ENCODE results near the gene RAB11FIP4.

The RAB11FIP4 gene

GRCh38 chr17:31530391-31530985 lies 139.0 kb downstream of the RAB11FIP4 start:
- no peak for DNase-seq

- DNase-seq = no peak
These were observed 140.0 kb downstream of the RAB11FIP4 start for GRCh38 chr17:31531336-31531980.

DNA sequence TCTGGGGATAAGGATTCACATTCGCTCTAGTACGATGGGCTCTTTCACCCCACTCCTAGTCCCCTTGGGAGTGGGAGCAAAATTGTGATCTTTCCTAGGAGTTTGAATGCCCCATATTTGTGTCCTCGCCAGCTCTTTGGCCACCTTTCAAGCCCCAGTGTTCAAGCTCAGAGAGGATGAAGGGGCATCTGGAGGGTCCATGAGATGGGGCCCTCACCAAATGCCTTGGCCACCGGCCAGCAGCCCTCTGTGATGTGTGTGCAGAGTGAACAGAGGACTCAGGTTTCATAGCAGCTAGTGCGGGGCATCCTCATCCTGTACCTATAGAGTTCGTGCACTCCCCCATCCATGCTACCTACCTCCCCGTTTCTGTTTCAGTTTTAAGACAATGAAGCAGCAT lies 140.6 kb downstream of the RAB11FIP4 start:
- no peak for DNase-seq

DNA sequence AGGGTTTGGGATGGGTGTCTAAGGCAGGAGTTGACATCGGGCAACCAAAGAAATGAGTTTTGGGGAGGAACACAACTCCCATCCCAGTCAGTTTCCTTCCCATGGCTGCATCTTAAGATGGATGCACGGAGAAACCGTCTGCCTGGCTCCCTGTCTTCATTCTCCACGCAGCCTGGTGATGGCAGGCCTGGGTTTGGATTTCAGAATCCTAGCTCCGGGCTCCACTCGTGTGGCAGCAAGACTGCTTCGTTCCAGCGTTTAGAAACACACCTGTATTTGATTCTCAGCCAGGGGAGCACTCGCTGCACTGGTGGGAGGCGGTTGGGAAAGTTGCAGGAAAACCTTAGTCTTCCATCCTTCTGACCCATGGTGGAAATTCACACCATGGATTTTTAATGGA lies 141.1 kb downstream of the RAB11FIP4 start:
- DNase-seq = no peak

DNA sequence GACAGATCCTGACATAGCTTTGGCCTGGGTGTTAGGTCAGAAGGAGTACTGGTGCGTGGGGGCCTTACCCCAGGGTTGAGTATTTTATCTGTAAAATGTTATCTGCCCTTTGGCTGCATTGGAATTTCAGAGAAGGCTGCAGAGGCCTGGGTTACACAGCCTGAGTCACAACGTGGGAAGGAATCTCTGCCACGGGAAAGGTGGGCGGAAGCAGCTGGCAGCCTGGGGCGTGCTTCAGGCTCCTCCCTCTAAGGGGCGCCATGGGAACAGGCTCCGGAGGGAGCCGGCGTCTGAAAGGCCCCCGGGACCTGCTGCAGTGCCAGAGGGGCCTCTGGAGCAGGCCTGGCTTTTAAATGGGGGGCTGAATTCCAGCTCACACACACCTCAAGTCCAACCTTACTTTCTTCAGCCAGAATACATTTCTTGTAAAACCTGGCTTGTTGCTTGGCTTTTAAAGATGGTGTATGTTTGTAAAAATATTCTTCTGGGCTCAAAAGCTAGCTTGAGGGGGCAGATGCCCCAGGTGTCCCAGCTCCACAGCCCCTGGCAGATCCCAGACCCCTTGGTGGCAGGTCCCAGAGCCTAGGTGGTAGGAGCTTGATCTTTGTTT lies 142.2 kb downstream of the RAB11FIP4 start:
- no peak for DNase-seq

DNA sequence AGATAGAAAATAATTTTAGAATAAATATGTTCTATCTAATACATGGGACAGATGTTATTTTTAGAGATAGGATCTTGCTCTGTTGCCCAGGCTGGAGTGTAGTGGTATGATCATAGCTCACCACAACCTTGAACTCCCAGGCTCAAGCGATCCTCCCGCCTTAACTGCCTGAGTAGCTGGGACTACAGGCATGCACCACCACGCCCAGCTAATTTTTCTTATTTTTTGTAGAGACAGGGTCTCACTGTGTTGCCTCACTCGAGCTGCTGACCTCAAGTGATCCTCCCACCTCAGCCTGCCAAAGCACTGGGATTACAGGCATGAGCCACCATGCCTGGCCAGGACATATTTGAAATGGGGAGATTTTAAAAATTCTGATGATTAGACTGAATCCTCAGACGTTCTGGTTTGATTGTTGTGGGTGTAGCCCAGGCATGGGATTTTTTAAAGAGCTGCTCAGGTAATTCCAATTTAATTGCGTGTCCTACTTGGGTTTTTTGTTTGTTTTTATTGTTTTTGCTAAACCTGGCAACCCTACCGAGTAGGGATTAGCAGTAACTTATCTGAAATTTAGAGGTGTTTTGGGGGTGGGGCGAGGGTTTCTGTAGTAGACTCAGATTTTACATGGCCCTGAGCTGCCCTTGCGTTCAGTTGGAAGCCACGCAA lies 142.9 kb downstream of the RAB11FIP4 start:
- no peak for DNase-seq

GRCh38 chr17:31535581-31535981 lies 144.1 kb downstream of the RAB11FIP4 start:
- DNase-seq = no peak

- DNase-seq = no peak
These were observed 145.0 kb downstream of the RAB11FIP4 start for GRCh38 chr17:31536451-31536850.

DNA sequence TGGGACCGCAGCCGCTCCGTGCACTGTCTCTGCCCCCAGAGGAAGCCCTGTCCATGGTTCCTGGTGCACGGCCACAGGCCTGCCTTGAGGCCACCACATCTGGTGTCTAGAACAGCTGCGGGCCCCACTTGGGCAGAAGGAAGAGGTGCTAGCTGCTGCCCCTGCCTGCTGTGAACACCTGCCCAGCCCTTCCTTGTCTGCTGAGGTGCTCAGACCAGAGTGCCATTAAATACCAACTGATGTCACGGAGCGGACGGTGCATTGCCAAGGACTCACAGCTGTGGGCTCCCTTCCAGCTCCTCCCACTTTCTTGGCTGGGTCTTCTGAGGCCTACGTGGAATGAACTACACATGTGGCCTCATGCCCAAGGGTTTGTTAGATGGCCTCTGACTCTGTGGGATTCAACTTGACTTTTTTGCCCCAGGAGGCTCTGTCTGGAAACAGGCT lies 146.1 kb downstream of the RAB11FIP4 start:
- no peak for DNase-seq

GRCh38 chr17:31538080-31538762 lies 146.7 kb downstream of the RAB11FIP4 start:
- DNase-seq = no peak

DNA sequence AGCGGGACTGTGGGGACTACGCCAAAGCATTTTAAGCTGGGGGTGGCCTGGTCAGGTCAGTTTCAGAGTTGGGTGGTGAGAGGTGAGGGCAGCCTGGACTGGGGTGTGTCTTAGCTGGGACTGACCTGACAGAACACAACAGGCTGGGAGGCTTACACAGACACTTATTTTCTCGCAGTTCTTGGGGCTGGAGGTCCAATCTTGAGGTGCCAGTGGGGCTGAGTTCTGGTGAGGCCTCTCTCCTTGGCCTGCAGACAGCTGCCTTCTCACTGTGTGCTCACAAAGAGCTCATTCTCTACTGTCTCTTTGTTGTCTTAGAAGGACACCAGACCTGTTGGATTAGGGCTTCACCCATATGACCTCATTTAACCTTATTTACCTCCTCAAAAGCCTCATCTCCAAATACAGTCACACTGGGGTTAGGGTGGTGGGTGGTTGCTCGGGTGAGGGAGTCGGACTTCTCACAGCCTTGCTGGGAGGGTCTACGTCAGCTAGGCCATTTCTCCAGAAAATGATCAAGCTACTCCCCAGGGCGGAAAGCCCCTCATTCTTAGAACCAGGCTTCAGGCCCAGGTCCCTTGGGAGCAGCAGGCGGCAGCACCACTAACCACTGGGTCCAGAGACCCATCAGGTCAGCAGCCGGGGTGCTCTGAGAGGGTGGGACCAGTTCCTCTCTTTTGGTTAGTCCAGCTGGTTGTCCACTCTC lies 149.3 kb downstream of the RAB11FIP4 start:
- no peak for DNase-seq

- DNase-seq = no peak
These were observed 150.1 kb downstream of the RAB11FIP4 start for GRCh38 chr17:31541559-31541958.

GRCh38 chr17:31544186-31544585 lies 152.7 kb downstream of the RAB11FIP4 start:
- no peak for DNase-seq

DNA sequence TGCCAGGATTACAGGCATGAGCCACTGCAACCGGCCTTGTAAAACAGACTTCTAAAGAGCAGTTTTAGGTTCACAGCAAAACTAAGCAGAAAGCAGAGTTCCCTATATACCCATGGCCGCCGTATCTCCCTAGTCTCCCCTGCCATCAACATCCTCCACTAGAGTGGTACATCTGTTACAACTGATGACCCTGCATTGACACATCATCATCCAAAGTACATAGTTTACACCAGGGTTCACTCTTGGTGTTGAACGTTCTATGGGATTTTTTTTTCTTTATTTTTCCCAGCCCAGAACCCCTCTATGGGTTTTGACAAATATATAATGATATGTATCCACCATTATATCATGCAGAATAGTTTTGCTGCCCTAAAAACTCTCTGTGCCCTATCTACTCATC lies 155.2 kb downstream of the RAB11FIP4 start:
- no peak for DNase-seq

GRCh38 chr17:31548709-31549108 lies 157.2 kb downstream of the RAB11FIP4 start:
- no peak for DNase-seq

DNA sequence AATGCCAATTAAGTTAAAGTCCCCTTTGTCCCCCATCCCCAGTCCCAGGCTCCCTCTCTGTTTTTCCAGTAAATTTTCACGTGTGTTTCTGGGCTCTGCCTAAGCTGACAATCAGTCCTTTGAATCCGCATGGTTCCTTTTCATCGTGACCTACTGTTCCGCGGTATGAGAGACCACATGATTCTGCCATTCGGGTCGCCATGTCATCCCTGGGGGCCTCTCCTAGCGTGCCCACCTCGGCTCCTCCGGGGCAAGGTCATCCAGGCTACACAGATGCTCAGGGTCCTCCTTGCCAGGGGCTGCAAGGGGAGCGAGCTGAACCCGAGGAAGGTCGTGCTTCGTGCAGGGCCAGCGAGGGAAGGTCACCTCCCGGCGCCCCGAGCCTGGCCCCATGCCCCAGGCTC lies 157.6 kb downstream of the RAB11FIP4 start:
- DNase-seq = no peak

DNA sequence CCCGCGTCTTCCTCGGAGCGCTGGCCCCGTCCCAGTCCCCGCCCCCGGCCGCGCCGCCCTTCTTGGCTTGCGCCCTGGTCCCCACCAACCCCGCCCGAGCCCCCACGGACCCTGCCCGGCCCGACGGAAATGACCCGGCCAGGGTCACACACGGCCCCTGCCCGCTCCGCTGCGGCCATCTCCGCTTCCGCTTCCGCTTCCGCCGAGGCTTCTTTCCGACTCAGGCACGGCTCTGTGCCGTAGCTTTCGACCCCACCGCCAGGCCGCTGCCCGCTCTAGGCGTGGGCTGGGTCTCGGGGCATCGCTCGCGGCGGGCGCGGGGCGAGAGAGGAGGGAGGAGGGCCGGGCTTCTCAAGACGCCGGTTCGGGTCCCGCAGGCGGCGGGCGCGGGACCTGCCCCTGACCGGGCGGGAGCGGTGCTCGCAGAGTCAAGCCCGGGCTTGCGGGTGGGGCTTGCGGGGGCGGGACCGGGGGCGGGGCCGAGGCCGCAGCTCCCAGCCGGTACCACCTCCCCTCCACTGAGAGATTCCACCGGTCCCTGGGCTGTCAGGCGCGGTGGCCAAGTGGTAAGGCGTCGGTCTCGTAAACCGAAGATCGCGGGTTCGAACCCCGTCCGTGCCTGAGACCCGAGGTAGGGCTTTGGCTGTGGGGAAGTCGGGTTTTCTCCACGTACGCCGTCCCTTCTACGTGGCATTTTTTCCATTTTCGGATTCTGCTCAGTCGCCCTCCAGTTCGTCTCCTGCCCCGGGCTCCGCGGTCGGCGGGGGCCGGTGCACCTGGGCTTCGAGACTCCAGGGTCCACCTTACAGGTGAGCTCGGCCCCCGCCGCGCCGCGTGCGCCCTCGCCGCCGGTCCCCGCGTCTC lies 158.3 kb downstream of the RAB11FIP4 start:
- DNase-seq = peak; percentile 82

GRCh38 chr17:31550389-31551056 lies 159.0 kb downstream of the RAB11FIP4 start:
- DNase-seq = no peak

- no peak for DNase-seq
These were observed 161.1 kb downstream of the RAB11FIP4 start for GRCh38 chr17:31552568-31552967.

GRCh38 chr17:31553506-31553905 lies 162.0 kb downstream of the RAB11FIP4 start:
- no peak for DNase-seq

DNA sequence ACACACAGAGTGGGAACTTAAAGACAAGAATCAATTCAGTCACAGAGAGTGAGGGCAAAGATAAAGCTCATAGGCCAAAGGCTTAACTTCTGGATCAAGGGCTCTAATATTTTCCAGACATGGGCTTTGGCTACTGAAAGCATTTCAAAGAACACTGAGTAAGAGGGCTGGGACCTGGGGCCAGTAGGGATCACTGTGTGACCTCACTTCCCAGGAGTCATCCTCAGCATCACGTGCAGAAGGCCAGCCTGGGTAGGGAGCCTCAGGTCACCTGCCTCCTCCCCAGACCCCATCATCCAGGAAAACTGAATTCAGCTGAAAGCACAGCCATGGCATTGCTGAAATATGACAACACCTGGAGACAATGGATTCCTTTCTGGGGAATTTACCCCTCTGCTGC lies 163.5 kb downstream of the RAB11FIP4 start:
- DNase-seq = no peak

Data from NCI-H524 treated with DMSO at 0.1 percent for 48 hours (cell line).